Uterus (tissue), 2 donors: ENCODE measurements around the gene EDAR.

ENCODE experiments used
- POLR2A ChIP-seq, 2 donors: fragments of 450-650 bp; IDR thresholded peaks; one replicate each; pipeline ENCODE4 v1.6.1; 2016; ENCODE audit warnings: antibody characterized with exemption in 2 of 2, mild to moderate bottlenecking in 1 of 2, moderate library complexity in 1 of 2
- TF ChIP-seq, protein P1 (sequence below), 4 experiments: fragments of 200-600 bp in 2 of 4; fragments of 450-650 bp in 2 of 4; sonication (generic) in 2 of 4; IDR thresholded peaks; one replicate each; pipeline ENCODE4 v1.5.1; 2016 to 2019; ENCODE audit warnings: antibody characterized with exemption in 4 of 4, mild to moderate bottlenecking in 2 of 4, moderate library complexity in 1 of 4

GRCh38 chr2:108918156-108918874 lies 70.7 kb downstream of the EDAR start:
- TF ChIP-seq, protein P1, sequence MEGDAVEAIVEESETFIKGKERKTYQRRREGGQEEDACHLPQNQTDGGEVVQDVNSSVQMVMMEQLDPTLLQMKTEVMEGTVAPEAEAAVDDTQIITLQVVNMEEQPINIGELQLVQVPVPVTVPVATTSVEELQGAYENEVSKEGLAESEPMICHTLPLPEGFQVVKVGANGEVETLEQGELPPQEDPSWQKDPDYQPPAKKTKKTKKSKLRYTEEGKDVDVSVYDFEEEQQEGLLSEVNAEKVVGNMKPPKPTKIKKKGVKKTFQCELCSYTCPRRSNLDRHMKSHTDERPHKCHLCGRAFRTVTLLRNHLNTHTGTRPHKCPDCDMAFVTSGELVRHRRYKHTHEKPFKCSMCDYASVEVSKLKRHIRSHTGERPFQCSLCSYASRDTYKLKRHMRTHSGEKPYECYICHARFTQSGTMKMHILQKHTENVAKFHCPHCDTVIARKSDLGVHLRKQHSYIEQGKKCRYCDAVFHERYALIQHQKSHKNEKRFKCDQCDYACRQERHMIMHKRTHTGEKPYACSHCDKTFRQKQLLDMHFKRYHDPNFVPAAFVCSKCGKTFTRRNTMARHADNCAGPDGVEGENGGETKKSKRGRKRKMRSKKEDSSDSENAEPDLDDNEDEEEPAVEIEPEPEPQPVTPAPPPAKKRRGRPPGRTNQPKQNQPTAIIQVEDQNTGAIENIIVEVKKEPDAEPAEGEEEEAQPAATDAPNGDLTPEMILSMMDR (IDR thresholded peaks at IDR 0.05) = no peak
- TF ChIP-seq POLR2A (IDR thresholded peaks at IDR 0.05) = no peak
